HG02571 (cell line): ENCODE measurements around the gene ASB18.

ENCODE experiments used
- ATAC-seq: cut with Tn5 transposase; IDR thresholded peaks from one replicate; pipeline ENCODE4 v1.9.1; 2021; ENCODE audit warnings: mild to moderate bottlenecking, moderate library complexity; ENCODE audit not compliant: unreplicated experiment

Gene ASB18

DNA sequence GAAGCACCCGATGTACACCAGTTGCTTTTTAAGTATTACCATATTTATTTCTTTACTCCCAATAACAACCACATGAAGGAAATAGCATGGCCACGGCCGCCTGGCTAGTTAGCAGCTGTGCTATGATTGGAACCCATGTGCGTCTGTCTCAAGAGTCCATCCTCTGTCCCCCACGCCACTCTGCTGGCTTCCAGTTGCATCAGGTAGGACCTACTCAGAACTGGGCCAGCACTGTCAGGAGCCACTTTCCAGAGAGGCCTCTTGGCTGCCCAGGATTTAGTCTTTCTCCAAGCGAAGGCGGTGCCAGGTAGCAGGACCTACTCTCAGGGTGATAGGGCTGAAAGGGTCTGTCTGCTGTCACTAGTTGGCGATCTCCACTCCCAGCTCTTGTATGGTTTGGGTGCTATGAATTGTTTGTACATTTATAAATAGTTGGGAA, 22.1 kb downstream of the ASB18 start:
- ATAC-seq, result no peak

DNA sequence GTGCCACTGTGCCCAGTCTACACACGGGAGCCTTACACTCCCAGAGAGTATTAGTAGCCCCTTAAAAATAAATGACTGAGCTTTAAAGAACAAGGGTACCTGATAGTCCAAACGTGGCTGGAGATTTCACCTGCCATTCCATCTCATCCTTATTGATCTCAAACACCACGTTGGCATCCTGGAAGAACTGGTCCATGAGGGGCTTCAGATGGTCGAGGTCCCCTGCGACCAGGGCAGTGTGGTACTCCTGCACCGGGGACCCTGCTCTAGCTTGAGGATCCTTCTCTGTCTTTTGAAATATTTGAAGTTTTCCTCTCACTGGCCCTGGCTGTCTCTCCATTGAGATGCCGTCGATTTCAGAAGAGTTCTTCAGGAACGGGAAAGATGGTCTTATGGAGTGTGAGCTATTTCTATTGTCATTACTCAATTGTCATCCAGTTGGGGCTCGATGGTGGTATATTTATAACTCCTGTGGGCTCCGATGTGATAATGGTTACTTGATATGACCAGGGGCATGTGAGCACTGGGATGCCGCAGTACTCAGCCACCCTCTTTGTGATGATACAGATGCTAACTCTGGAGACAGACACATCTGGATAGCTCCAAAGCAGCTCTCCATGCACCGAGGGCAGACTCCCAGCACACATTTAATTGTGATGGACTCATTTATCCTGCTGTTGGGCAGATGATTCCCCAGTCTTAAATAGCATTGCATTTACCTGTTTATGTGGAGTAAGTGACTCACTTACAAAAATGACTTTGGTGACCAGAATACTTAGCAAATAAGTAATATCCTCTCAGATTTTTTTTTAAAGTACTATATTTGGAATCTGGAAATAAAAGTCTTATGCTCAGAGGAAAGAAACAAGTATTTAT, 22.8 kb downstream of the ASB18 start:
- ATAC-seq, result no peak

DNA sequence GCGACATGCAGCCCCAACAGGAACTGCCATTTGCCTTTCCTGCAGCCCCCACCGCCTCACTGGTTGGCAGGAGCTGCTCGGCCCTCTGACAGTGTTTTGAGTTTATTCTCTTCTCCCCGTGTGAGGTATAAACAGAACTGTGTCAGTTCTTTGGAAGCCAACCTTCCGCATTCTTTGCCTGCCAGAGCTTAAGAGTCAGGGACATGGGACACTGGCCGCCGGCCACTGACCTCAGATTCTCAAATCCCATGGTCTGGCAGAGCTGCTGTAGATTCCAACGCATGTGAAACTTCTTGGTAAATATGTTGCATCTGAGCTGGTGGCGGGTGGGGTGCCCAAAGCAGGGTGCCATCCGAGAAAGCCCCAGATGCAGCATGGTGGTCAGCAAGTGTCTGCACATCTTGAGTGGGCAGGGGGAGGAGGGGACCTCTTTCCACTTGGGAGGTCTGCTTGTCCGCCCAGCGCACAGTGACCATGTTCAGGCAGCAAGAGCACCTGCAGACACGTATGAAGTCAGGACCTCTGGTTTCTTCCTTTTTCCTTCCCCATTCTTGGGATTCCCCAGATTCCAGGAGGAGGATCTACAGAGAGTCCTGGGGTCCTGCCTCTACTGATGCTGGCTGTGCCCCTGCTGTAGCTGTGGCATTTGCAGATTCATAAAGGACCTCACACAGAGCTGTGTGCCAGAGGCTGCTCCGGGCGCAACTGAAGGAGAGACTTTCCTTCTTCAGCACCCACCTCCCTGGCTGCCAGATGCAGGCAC, 23.8 kb downstream of the ASB18 start:
- no peak for ATAC-seq

DNA sequence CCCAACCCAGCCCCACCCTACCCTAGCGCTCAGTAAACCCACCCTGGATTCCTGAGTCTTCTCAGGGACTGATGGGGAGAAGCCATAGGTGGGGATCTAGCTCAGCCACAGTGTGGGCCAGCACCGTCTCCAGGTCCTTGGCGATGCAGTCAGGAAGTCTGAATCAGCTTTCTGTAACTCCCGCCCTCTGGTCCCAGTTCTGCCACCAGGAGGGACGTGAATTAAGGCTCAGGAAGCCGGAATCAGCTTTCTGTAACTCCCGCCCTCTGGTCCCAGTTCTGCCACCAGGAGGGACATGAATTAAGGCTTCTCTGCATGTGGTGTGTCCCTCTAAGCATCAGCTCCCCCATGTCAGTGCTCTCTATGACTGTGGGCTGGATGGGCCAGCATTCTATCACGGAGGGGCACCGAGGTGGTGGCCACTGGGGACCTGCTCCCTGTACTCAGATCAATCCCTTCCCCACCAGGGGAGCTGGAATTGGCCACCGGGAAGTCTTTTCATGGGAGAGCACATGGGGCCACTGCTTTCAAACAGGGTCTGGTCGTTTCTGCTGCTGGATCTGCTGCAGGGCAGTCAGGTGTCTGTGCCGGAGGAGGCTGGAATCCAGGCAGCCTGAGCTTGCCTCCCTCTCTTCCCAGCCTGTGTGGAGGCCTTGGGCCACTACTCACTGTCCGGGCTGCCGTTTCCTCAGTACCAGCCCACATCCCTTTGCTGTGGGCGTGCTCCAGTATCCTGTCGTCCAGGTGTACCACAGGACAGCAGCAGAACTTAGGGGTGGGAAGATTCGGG, 24.7 kb downstream of the ASB18 start:
- ATAC-seq, result no peak

DNA sequence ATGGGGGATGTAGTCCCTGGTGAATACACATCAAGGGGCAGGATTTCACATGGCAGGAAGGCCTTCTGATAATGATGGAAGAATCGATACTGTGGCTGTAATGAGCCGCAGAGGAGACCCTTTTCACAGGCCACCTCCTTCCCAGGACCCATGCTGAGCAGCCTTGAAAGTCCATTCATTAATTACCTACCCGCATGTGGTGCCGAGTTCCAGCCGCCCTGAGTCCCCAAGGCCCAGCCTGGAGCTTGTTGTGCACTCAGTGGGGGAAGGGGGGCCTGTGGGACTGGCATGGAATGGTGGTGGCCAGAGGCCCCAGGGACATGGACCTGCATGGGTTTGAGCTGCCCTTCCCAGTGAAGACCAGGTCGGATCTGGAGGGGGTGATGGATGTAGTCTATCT, 25.5 kb downstream of the ASB18 start:
- ATAC-seq, result no peak

DNA sequence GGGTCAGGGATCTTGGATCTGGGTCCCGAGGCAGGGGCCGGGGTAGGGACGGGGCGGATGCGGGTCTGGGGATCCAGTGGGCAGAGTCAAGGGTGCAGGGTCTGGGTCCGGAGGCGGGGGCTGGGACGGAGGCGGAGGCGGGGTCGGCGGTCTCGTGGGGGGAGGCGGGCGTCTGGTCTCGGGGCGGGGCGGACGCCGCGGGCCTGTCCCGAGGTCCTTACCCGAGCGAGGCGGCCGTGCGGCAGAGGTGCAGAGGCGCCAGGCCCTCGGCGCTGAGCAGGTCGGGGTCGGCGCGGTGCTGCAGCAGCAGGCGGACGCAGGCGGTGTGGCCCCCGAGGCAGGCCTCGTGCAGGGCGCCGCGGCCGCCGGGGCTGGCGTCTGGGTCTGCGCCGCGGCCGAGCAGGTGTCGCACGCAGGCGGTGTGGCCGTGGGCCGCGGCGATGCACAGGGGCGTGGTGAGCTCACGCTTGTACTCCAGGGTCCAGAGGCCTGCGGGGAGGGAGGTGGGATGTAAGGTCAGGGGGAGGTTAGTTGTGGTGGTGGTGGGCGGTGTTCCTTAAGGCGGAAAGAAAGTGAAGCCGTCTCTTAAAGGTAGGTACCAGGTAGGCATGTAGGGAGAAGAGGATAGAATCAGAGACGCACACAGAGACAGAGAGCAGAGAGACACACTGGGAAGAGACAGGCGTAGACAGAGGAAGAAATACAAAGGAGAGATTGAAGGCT, 26.6 kb downstream of the ASB18 start:
- no peak for ATAC-seq

DNA sequence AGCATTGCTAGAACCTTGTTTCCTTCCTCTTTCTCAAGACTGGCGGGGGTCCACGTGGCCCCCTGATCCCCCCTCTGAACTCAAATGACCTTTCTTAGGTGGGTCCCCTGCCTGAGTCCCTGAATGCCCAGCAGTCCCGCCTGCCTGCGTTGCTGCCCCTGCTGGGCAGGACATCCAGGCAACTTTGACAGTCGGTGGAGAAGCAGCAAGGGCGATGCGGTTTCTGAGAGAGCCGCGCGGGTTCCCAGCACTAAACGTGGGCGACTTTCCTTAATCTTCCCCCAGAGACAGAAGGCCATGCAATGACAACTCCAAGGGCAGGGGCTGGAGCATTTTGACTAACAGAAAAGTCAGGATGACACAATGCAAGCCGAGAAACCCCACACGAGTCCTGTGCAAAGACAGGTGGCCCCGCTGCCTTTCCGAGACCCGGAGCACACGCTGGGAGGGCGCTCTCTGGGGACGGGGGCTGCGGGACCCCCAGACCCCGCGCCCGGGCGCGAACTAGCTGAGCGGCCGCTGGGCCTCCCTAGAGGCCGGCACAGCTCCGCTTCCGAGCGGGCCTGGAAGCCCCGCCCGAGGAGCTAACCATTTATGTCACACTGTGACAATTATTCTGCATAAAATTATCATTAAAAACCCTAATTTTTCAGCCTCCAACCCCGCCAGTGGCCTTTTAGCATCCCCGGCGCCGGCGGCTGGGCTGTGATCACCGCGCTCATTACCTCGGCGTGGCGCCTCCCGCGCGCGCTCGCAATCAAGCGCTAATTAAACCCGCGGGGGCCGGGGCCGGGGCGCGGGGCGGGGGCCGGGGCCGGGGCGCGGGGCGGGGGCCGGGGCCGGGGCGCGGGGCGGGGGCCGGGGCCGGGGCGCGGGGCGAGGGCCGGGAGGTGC, 27.4 kb downstream of the ASB18 start:
- no peak for ATAC-seq

DNA sequence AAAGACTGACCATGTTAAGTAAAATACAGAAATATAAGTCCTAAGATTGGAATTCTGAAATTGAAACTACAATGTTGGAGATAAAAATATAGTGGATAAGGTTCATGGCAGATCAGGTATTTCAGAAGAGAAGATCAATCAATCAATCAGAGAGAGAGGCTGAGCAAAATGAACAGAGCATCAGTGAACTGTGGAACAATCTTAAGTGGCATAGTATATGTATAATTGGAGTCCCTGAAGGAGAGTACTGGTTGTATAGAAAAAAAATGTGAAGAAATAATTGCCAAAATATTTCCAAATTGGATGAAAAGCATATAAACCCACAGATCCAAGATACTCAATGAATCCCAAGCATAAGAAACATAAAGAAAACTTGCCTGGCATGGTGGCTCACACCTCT, 35.0 kb downstream of the ASB18 start:
- no peak for ATAC-seq

DNA sequence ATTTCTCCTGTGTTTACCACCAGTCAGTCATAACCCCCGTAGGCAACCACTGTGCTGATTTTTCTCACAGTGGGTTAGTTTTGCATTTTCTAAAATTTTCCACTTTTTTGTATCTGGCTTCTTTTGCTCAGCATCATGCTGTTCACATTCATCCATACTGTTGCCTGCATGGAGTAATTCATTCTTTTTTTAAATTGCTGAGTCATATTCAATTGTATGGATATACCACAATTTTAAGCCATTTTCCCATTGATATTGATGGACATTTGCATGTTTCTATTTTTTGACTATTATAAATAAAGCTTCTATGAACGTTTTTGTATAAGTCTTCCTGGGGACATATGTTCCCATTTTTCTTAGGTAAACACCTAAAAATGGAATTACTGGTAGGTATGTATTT, 40.5 kb downstream of the ASB18 start:
- ATAC-seq, result no peak

DNA sequence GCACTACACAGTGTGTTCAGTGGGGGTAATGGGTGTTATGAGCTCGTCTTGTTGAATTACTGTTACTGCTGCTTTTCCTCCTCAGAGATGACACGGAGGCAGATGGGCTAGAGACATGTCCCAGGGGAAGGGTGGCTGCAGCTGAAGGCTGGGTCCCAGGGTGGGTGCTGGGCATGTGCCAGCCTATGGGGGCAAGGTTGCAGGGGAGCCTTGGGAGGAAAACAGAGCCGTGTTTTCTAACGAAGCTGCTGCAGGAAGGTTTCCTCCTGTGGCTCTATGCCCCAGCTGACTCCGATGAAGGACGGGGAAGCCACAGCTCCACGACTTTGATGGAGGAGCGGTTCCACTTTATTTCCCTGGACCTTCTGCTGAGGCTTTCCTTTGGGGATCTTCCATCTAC, 42.4 kb downstream of the ASB18 start:
- ATAC-seq, result no peak

DNA sequence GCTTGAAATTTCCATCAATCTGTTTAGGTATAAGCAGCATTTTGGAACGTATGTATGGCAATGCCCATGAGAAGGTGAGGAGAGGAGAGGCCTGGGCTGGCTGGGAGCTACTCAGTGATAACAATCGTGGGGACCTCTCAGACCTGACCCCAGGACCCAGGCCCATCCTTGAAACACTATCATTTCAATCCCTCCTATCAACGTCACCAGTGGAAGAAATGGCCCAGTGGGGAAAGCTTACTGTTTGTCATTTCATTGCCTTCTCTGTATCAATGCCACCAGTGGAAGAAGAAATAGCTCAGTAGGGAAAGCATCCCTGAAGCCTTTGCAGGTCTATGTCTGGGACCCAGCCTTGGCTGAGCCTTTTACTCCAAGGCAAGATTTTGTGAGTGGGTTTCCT, 44.8 kb downstream of the ASB18 start:
- ATAC-seq, result no peak

DNA sequence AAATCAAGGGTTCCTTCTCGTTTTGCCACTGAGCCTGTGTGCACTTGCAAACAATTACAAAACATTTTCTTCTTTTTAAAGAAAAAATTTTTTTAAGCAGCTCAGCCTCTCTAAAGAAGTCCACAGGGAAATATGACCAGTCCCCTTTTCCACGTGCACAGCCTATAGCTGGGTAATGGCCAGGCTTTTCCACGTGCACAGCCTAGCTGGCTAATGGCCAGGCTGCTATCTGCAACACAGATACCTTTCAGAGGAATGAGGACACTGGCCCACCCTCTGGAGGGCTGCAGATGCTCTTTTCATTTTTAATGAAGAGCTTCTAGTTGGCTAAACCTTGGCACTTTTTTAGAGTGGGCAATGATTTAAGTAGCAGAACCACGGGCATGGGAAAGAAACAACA, 46.3 kb downstream of the ASB18 start:
- no peak for ATAC-seq

DNA sequence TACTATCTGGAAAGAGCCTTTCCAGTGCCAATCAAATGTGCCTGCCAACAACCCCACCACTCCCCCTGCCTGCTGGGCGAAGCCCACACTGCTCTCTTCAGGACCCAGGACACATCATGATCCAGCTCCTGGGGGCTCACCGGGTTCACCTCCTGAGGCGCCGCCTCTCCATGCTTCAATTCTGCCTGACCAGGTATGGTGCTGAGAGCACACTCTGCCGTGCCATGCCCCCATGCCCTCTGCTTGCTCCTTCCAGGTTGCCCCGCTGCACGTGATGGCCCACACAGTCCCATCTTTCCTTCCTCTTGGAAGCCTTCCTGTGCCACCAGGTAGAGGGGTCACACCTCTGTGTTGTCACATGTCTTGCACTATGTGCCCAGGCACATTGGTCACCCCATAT, 47.5 kb downstream of the ASB18 start:
- ATAC-seq, result no peak

DNA sequence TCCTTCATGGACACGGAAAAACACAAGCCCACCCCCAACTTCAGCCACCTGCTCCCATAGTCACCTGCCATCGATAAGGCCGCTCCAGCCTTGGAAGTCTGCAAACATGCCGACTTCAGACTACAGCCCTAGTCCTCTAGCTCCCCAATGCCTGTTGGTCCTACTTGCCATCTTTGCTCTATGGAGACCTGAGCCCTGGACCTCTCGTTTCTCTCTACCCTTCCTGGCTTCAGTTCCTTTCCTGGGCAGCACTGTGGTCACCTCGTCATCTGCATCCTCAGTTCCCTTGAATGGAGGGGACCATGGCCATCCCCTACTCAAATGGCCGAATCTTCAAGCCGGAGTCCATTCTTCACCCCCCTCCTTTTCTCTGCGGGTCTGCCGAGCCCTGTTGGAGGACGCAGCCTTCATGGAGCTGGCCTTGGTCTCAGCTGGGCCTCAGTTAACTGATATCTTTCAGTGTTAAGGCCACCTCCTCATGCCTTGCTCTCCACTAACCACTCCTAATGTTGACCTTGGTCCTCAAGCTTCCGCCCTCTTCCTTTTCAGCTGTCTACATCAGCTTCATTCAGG, 48.4 kb downstream of the ASB18 start:
- ATAC-seq, result no peak

DNA sequence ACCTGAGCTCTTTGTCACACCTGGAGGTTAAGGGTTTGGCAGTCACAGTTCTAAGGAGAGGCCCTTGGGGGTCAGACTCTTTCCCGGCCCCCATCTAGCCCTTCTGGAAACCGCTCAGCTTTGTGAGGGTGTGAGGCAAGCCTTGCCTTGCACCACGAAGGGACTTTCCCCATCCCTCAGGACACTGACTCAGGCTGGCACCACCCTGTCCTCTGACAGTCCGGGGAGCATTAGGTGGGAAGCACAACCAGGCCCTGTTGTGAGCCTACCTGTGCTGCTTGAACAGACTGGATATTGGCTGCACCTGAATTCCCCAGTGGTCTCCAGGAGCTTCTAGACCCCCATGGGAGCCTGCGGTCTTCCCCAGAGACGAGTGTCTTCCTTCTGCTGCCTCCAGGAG, 49.0 kb downstream of the ASB18 start:
- ATAC-seq, result no peak

DNA sequence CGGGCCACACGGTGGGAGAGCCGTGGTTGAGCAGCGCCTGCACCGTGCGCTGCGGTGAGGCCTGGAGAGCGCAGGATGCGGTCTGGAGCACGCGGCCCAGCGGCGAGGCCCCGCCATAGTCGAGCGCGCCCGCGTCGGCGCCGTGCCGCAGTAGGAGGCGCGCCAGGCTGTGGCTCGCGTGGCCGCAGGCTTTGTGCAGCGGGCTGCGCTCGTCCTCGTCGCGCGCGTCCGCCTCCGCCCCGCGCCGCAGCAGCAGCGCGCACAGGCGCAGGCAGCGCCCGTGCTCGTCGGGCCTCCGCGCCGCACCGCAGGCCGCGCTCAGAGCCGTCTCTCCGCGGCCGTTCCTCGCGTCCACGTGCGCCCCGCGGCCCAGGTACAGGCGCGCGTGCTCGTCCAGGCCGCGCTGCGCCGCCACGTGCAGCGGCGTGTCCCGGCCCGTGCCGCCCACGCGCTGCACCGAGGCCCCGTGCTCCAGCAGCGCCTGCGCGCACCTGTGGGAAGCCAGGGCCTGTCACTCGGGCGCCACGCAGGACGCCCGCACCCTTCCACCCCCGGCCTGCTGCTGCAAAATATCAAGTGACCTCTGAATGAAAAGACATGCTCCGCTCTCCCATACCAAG, 49.7 kb downstream of the ASB18 start:
- ATAC-seq, result no peak

DNA sequence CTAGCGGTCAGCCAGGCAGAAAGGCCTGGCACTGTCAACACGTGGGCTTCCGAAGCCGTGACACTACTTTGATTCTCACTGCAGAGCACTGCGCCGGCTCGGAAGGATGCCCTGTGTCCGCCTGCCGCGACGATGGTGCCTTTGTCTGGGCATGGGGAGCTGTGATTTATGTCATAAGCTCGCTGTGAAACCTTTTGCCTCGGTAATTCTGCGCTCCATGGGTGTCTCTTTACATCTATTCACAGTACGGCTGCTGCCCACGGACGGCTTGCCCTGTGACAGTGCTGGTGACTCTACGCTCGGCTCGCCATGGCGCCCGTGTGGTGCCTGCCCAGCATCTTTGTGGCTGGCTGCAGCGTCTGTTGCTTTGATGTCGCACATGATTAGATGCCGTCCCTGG, 52.9 kb downstream of the ASB18 start:
- ATAC-seq, result no peak

DNA sequence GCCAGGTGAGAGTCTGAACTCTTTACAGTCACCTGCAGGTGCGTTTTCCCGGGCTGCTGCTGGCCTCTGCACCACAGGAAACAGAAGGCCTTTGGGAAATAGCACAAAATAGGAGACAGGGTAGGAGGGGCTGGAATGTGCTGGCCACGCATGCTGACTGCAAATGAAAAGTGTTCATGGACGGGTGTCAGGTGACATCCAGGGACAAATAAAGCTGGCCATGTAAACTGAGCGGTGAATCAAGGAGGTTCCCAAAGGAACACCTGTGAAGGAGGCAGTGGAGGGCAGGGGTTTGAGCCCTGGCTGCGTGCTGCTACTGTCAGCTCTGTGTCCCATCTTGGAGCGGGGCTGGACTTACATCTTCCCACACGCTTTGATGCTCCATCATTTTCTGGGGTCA, 53.7 kb downstream of the ASB18 start:
- no peak for ATAC-seq

DNA sequence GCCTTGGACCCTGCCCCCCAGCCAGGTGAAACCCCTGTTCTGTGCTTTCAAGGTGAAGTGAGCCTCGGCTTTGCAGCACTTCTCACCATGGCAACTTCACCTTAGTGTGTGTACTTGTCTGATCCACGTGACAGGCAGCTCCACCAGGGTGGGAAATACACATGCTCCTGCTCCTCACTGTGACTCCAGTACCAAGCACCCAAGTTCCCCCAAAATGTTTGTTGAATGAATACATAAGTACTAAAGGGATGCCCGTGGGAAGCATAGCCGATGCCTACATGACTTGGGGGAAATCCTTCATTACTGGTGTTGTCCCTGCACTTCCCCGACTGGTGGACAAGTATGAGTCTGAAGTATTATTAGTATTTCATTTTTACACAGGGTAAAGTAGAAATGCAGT, 54.2 kb downstream of the ASB18 start:
- ATAC-seq, result no peak
